ENCODE results near the gene MKKS.

MKKS gene

GRCh38 chr20:10453241-10453640 is 19.2 kb upstream of the MKKS start:
- H3K9ac ChIP-seq (ENCODE audit: low read depth, low read length, poor library complexity, severe bottlenecking), result peak overlapping the region; percentile 65
- peak overlapping the region; percentile 81 for H3K4me2 ChIP-seq (ENCODE audit: low read depth, low read length, poor library complexity, severe bottlenecking)
- no peak overlapping the region for H2AFZ ChIP-seq (ENCODE audit: low read length)
- peaks cover 9% of the 10 kb centered on the region for H3F3A ChIP-seq (ENCODE audit: low read depth)
- TF ChIP-seq CTCF (conservative IDR thresholded peaks at IDR 0.05; ENCODE audit: low read length) (no peak), EZH2phosphoT487 (IDR thresholded peaks at IDR 0.05; ENCODE audit: borderline replicate concordance) (no peak)
- peaks cover 25% of the 10 kb centered on the region for H3K4me1 ChIP-seq (ENCODE audit: insufficient read depth, low read length, poor library complexity, severe bottlenecking)
- no peaks in the 10 kb centered on the region for H3K9me2 ChIP-seq (replicated peaks; ENCODE audit: low read depth, low read length)
- H3K4me3 ChIP-seq (ENCODE audit: low read length, poor library complexity, severe bottlenecking), result peak overlapping the region; percentile 39
- H3K9me3 ChIP-seq (ENCODE audit: insufficient read depth, low read depth, low read length), result peaks cover 8% of the 10 kb centered on the region; the same call in 1 of the 2 replicates
- H4K20me1 ChIP-seq (ENCODE audit: insufficient read depth, low read length, poor library complexity, severe bottlenecking), result no peaks in the 10 kb centered on the region
- peaks cover 52% of the 10 kb centered on the region for H3K79me2 ChIP-seq (ENCODE audit: insufficient read depth, low read length)
- no peaks in the 10 kb centered on the region for H3K27me3 ChIP-seq (ENCODE audit: insufficient read depth, low read length, poor library complexity, severe bottlenecking)
- no peaks in the 10 kb centered on the region; the same call in none of the 2 replicates for H3K36me3 ChIP-seq (ENCODE audit: insufficient read depth, low read length)

- no peak overlapping the region for H3K4me3 ChIP-seq (ENCODE audit: low read length, poor library complexity, severe bottlenecking)
- H3K27me3 ChIP-seq (ENCODE audit: insufficient read depth, low read length, poor library complexity, severe bottlenecking), result no peaks in the 10 kb centered on the region
- TF ChIP-seq CTCF (conservative IDR thresholded peaks at IDR 0.05; ENCODE audit: low read length), result no peak
- no peak for TF ChIP-seq EZH2phosphoT487 (IDR thresholded peaks at IDR 0.05; ENCODE audit: borderline replicate concordance)
- H3K4me2 ChIP-seq (ENCODE audit: low read depth, low read length, poor library complexity, severe bottlenecking), result no peak overlapping the region
- no peaks in the 10 kb centered on the region for H3K36me3 ChIP-seq (ENCODE audit: insufficient read depth, low read length)
- H3K4me1 ChIP-seq (ENCODE audit: insufficient read depth, low read length, poor library complexity, severe bottlenecking), result peaks cover 43% of the 10 kb centered on the region
- H4K20me1 ChIP-seq (ENCODE audit: insufficient read depth, low read length, poor library complexity, severe bottlenecking), result no peaks in the 10 kb centered on the region
- no peak overlapping the region for H3K9ac ChIP-seq (ENCODE audit: low read depth, low read length, poor library complexity, severe bottlenecking)
- H3K79me2 ChIP-seq (ENCODE audit: insufficient read depth, low read length), result peaks cover 47% of the 10 kb centered on the region
- H3K9me2 ChIP-seq (replicated peaks; ENCODE audit: low read depth, low read length), result no peaks in the 10 kb centered on the region
- H3F3A ChIP-seq (ENCODE audit: low read depth), result peaks cover 9% of the 10 kb centered on the region
- H3K9me3 ChIP-seq (ENCODE audit: insufficient read depth, low read depth, low read length), result no peaks in the 10 kb centered on the region
- H2AFZ ChIP-seq (ENCODE audit: low read length), result no peak overlapping the region
Observed at GRCh38 chr20:10449270-10449669, 15.2 kb upstream of the MKKS start.

GRCh38 chr20:10448270-10449156 is 14.5 kb upstream of the MKKS start:
- Histone ChIP-seq H3K4me3 (ENCODE audit: low read length, poor library complexity, severe bottlenecking) (no peak overlapping the region), H3K27me3 (ENCODE audit: insufficient read depth, low read length, poor library complexity, severe bottlenecking) (no peaks in the 10 kb centered on the region), H3K36me3 (ENCODE audit: insufficient read depth, low read length) (no peaks in the 10 kb centered on the region), H3K9me2 (replicated peaks; ENCODE audit: low read depth, low read length) (no peaks in the 10 kb centered on the region), H3K9me3 (ENCODE audit: insufficient read depth, low read depth, low read length) (no peaks in the 10 kb centered on the region), H3K4me2 (ENCODE audit: low read depth, low read length, poor library complexity, severe bottlenecking) (no peak overlapping the region), H3K79me2 (ENCODE audit: insufficient read depth, low read length) (peaks cover 42% of the 10 kb centered on the region), H3K4me1 (ENCODE audit: insufficient read depth, low read length, poor library complexity, severe bottlenecking) (peaks cover 35% of the 10 kb centered on the region), H3K9ac (ENCODE audit: low read depth, low read length, poor library complexity, severe bottlenecking) (peak overlapping the region; percentile 27), H3F3A (ENCODE audit: low read depth) (peaks cover 2% of the 10 kb centered on the region), H2AFZ (ENCODE audit: low read length) (no peak overlapping the region), H4K20me1 (ENCODE audit: insufficient read depth, low read length, poor library complexity, severe bottlenecking) (no peaks in the 10 kb centered on the region)
- TF ChIP-seq EZH2phosphoT487 (IDR thresholded peaks at IDR 0.05; ENCODE audit: borderline replicate concordance), result no peak
- no peak; the same call in 1 of the 2 replicates for TF ChIP-seq CTCF (conservative IDR thresholded peaks at IDR 0.05; ENCODE audit: low read length)
